GM12891 (cell line): Measurements from ENCODE around the gene CSNK2B.

Source experiments
- PAX5 ChIP-seq: IDR thresholded peaks from 2 replicates; pipeline ENCODE4 v1.6.1; 2011; ENCODE audit warnings: low read length, moderate library complexity, mild to moderate bottlenecking; ENCODE audit not compliant: insufficient read depth, severe bottlenecking
- POLR2A ChIP-seq: IDR thresholded peaks from 2 replicates; pipeline ENCODE4 v1.6.1; 2011; ENCODE audit warnings: low read depth, low read length, control low read depth
- POLR2AphosphoS5 ChIP-seq: IDR thresholded peaks from 2 replicates; pipeline ENCODE4 v1.6.1; 2011; ENCODE audit warnings: low read depth, low read length, control low read depth
- SPI1 ChIP-seq: IDR thresholded peaks from 2 replicates; pipeline ENCODE4 v1.6.1; 2011; ENCODE audit warnings: low read depth, low read length, control low read depth
- TAF1 ChIP-seq: IDR thresholded peaks from 2 replicates; pipeline ENCODE4 v1.6.1; 2011; ENCODE audit warnings: low read depth, low read length, control low read depth

- TF ChIP-seq TAF1, result no peak
- no peak for TF ChIP-seq POLR2A
- TF ChIP-seq PAX5, result no peak
- no peak for TF ChIP-seq POLR2AphosphoS5
- TF ChIP-seq SPI1, result no peak
Measured at GRCh38 chr6:31710523-31711219, 44.8 kb downstream of the CSNK2B start.
